K562 (cell line): Measurements from ENCODE around the gene TSGA10IP. TPM values are rescaled to one million over a fixed set of nuclear protein-coding genes. Genes with fewer than 3 reads are reported as not detected.

Source experiments
- ARID1B ChIP-seq: fragments of 450-650 bp; IDR thresholded peaks from 2 replicates; pipeline ENCODE4 v1.6.1; 2016; ENCODE audit warnings: antibody characterized with exemption, mild to moderate bottlenecking, inconsistent platforms
- CBX3 ChIP-seq, 2 experiments: IDR thresholded peaks; 1 replicate in 1 of 2; 2 replicates in 1 of 2; pipeline ENCODE4 v1.6.1; 2012; ENCODE audit warnings: inconsistent platforms in 2 of 2, low read length in 2 of 2, borderline replicate concordance in 1 of 2, control low read depth in 1 of 2
- CHD1 ChIP-seq: fragments of 200-600 bp; sonication (generic); IDR thresholded peaks from one replicate; pipeline ENCODE4 v1.6.1; 2012; ENCODE audit warnings: mild to moderate bottlenecking, moderate library complexity, low read length, inconsistent platforms
- E2F1 ChIP-seq: sonication (generic); formaldehyde crosslinking; IDR thresholded peaks from 2 replicates; pipeline ENCODE4 v1.8.1; 2023; ENCODE audit warnings: mild to moderate bottlenecking, missing genetic modification reagents, moderate library complexity
- ELF2 ChIP-seq: fragments of 250-450 bp; sonication (Bioruptor Pico); IDR thresholded peaks from 2 replicates; pipeline ENCODE4 v1.5.0; 2021; ENCODE audit warnings: mild to moderate bottlenecking
- FOXM1 ChIP-seq, 2 experiments: fragments of 450-650 bp in 1 of 2; sonication (generic) in 1 of 2; formaldehyde crosslinking in 1 of 2; IDR thresholded peaks; 2 replicates each; pipeline versions ENCODE4 v1.6.1 to v1.9.0; 2017 to 2022; ENCODE audit warnings: low read depth in 2 of 2, mild to moderate bottlenecking in 2 of 2, missing genetic modification reagents in 1 of 2, moderate library complexity in 1 of 2
- FUS ChIP-seq: fragments of 200-400 bp; formaldehyde crosslinking; optimal IDR thresholded peaks from 2 replicates; pipeline ENCODE3; 2017; ENCODE audit warnings: low read depth, low read length
- HDAC6 ChIP-seq: IDR thresholded peaks from 2 replicates; pipeline ENCODE4 v1.6.1; 2012; ENCODE audit warnings: low read depth, mild to moderate bottlenecking, control low read depth, inconsistent platforms, low read length, moderate library complexity
- LARP7 ChIP-seq: fragments of 450-650 bp; IDR thresholded peaks from 2 replicates; pipeline ENCODE4 v1.6.1; 2016
- MXI1 ChIP-seq: IDR thresholded peaks from 2 replicates; pipeline ENCODE4 v1.6.1; 2011; ENCODE audit warnings: low read depth, mild to moderate bottlenecking, improper control_type of control experiment, low read length
- PML ChIP-seq: IDR thresholded peaks from 2 replicates; pipeline ENCODE4 v1.6.1; 2012; ENCODE audit warnings: low read length, inconsistent platforms
- POLR2A ChIP-seq: fragments of 450-650 bp; conservative IDR thresholded peaks from 2 replicates; pipeline ENCODE4 v1.6.1; 2016
- POLR2AphosphoS5 ChIP-seq: IDR thresholded peaks from 2 replicates; pipeline ENCODE4 v1.6.1; 2011; ENCODE audit warnings: mild to moderate bottlenecking, low read depth, low read length, moderate library complexity; ENCODE audit not compliant: control insufficient read depth, insufficient read depth
- PTRF ChIP-seq: fragments of 450-650 bp; IDR thresholded peaks from 2 replicates; pipeline ENCODE4 v1.6.1; 2016; ENCODE audit warnings: mild to moderate bottlenecking, missing genetic modification characterization, missing compliant biosample characterization
- ZNF449 ChIP-seq: fragments of 250-450 bp; sonication (Bioruptor Pico); IDR thresholded peaks from 2 replicates; pipeline ENCODE4 v1.8.0; 2022; ENCODE audit warnings: moderate library complexity, mild to moderate bottlenecking, inconsistent platforms
- ZSCAN32 ChIP-seq: fragments of 450-650 bp; formaldehyde crosslinking; IDR thresholded peaks from 2 replicates; pipeline ENCODE4 v1.4.0; 2020; ENCODE audit warnings: mild to moderate bottlenecking, moderate library complexity
- polyA plus RNA-seq, 8 experiments: library from polyadenylated mRNA; depleted of rRNA in 4 of 8; stranded (reverse) in 5 of 8; unstranded in 3 of 8; fragments of >200 nt; fragmentation: Nextera tagmentation in 2 of 8; fragmentation: Illumina TruSeq in 1 of 8; extraction: Ambion mirVana in 2 of 8; extraction: Trizol in 1 of 8; gene quantifications; 2 replicates each; pipeline versions ENCODE4 v1.2.1 to v1.2.3, GENCODE V29; 2011 to 2014; ENCODE audit warnings: inconsistent platforms in 1 of 8, missing spikeins in 1 of 8
- total RNA-seq, 7 experiments: library from RNA; depleted of rRNA in 6 of 7; stranded (reverse); fragments of >200 nt in 6 of 7; fragmentation: Illumina TruSeq in 2 of 7; extraction: Trizol in 2 of 7; gene quantifications; 2 replicates each; pipeline versions ENCODE4 v1.2.1 to v1.2.3, GENCODE V29; 2011 to 2021; ENCODE audit warnings: low replicate concordance in 1 of 7
- TF ChIP-seq, protein P1 (sequence below): IDR thresholded peaks from 2 replicates; pipeline ENCODE4 v1.6.1; 2016; ENCODE audit warnings: missing genetic modification characterization, missing compliant biosample characterization
- TF ChIP-seq, protein P2 (sequence below): fragments of 450-650 bp; IDR thresholded peaks from 2 replicates; pipeline ENCODE4 v1.6.1; 2014; ENCODE audit warnings: low read depth, mild to moderate bottlenecking, moderate library complexity, borderline replicate concordance

The TSGA10IP gene
- total and polyA plus RNA-seq, 9 of the 15 experiments (the other 6 are each of a cell fraction or from before 2014, with no cell fraction given), result not detected

- no peak for TF ChIP-seq FOXM1 (IDR thresholded peaks at IDR 0.05; ENCODE audit: low read depth)
- TF ChIP-seq FOXM1 (CRISPR knock-in tag; IDR thresholded peaks at IDR 0.05; ENCODE audit: low read depth), result peak; percentile 75; the same call in 1 of the 2 replicates
- TF ChIP-seq HDAC6, result no peak
- peak; percentile 93 for TF ChIP-seq FUS
- TF ChIP-seq POLR2A, result peak; percentile 62
- no peak for TF ChIP-seq ZSCAN32 (CRISPR knock-in tag)
- TF ChIP-seq E2F1, result peak; percentile 25; the same call in 1 of the 2 replicates
- TF ChIP-seq CBX3 (IDR thresholded peaks at IDR 0.05; ENCODE audit: borderline replicate concordance in 1 of 2, low read length in 2 of 2), result peak in 1 of 2 experiments; percentile 70; a peak in 1 of 3 replicates
- peak; percentile 76 for TF ChIP-seq ARID1B
- TF ChIP-seq PML, result no peak
- TF ChIP-seq, protein P1, sequence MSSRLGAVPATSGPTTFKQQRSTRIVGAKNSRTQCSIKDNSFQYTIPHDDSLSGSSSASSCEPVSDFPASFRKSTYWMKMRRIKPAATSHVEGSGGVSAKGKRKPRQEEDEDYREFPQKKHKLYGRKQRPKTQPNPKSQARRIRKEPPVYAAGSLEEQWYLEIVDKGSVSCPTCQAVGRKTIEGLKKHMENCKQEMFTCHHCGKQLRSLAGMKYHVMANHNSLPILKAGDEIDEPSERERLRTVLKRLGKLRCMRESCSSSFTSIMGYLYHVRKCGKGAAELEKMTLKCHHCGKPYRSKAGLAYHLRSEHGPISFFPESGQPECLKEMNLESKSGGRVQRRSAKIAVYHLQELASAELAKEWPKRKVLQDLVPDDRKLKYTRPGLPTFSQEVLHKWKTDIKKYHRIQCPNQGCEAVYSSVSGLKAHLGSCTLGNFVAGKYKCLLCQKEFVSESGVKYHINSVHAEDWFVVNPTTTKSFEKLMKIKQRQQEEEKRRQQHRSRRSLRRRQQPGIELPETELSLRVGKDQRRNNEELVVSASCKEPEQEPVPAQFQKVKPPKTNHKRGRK (tag), result no peak
- TF ChIP-seq PTRF (tag), result no peak
- TF ChIP-seq ELF2 (CRISPR knock-in tag), result 0 out of 2 replicates have a peak, but pooled peaks have one; percentile 56
- TF ChIP-seq, protein P2, sequence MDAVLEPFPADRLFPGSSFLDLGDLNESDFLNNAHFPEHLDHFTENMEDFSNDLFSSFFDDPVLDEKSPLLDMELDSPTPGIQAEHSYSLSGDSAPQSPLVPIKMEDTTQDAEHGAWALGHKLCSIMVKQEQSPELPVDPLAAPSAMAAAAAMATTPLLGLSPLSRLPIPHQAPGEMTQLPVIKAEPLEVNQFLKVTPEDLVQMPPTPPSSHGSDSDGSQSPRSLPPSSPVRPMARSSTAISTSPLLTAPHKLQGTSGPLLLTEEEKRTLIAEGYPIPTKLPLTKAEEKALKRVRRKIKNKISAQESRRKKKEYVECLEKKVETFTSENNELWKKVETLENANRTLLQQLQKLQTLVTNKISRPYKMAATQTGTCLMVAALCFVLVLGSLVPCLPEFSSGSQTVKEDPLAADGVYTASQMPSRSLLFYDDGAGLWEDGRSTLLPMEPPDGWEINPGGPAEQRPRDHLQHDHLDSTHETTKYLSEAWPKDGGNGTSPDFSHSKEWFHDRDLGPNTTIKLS, result peak; percentile 63; the same call in 1 of the 2 replicates
- peak; percentile 55; the same call in 1 of the 2 replicates for TF ChIP-seq MXI1
- peak; percentile 77 for TF ChIP-seq CHD1
- TF ChIP-seq LARP7, result 0 out of 2 replicates have a peak, but pooled peaks have one; percentile 63
- TF ChIP-seq ZNF449, result 0 out of 2 replicates have a peak, but pooled peaks have one; percentile 37
- peak; percentile 35; the same call in 1 of the 2 replicates for TF ChIP-seq POLR2AphosphoS5
These were observed 45.7 kb upstream of the TSGA10IP start (continued) for GRCh38 chr11:65899356-65900124.
